ENCODE measurements around the gene GOLGA6D. TPM values are rescaled to one million over a fixed set of nuclear protein-coding genes. Genes with fewer than 3 reads are reported as not detected.

The GOLGA6D gene
- total and polyA plus RNA-seq, 2 of the 4 experiments (the other 2 are of a cell fraction), result not detected

Small RNA genes within 50 kb of the gene (microRNA-seq; reads per million reads assigned to microRNA genes)
- not detected for gene AC068338.1 (ENCODE audit: insufficient read depth, insufficient read length)
- not detected for gene RN7SL327P (ENCODE audit: insufficient read depth, insufficient read length)
- gene RN7SL489P (ENCODE audit: insufficient read depth, insufficient read length), result not detected

Small RNA genes within 50 kb of the gene (small RNA-seq; reads per million reads assigned to genes)
- gene AC068338.1, result 0 reads per million in 5 experiments
- 0 reads per million in 5 experiments for gene RN7SL327P
- 0 reads per million in 5 experiments for gene RN7SL489P

Other genes with a start within 250 kb of the GOLGA6D start
- gene C15orf39, start 81.0 kb upstream of the GOLGA6D start, total RNA-seq (2012; rRNA removed), result 1.3 and 1.9 TPM in 2 replicates
- gene C15orf39, start 81.0 kb upstream of the GOLGA6D start, polyA plus RNA-seq (2012; rRNA removed), result 5.7 and 7.0 TPM in 2 replicates
- not detected in 2 replicates for gene GOLGA6C, start 24.5 kb upstream of the GOLGA6D start, total RNA-seq (2012; rRNA removed)
- gene GOLGA6C, start 24.5 kb upstream of the GOLGA6D start, polyA plus RNA-seq (2012; rRNA removed), result not detected in 2 replicates
- gene COMMD4, start 53.2 kb downstream of the GOLGA6D start, total RNA-seq (2012; rRNA removed), result 91.2 and 95.5 TPM in 2 replicates
- gene COMMD4, start 53.2 kb downstream of the GOLGA6D start, polyA plus RNA-seq (2012; rRNA removed), result 133 and 162 TPM in 2 replicates
- 0.56 and 1.1 TPM in 2 replicates for gene NEIL1, start 64.2 kb downstream of the GOLGA6D start, total RNA-seq (2012; rRNA removed)
- gene NEIL1, start 64.2 kb downstream of the GOLGA6D start, polyA plus RNA-seq (2012; rRNA removed), result 3.6 and 3.7 TPM in 2 replicates
- gene MAN2C1, start 85.8 kb downstream of the GOLGA6D start, total RNA-seq (2012; rRNA removed), result 29.7 and 34.8 TPM in 2 replicates
- 153 and 157 TPM in 2 replicates for gene MAN2C1, start 85.8 kb downstream of the GOLGA6D start, polyA plus RNA-seq (2012; rRNA removed)
- gene SIN3A, start 168.9 kb downstream of the GOLGA6D start, total RNA-seq (2012; rRNA removed), result 25.6 and 31.5 TPM in 2 replicates
- gene SIN3A, start 168.9 kb downstream of the GOLGA6D start, polyA plus RNA-seq (2012; rRNA removed), result 21.2 and 25.3 TPM in 2 replicates